Naive thymus-derived CD8-positive, alpha-beta T cell (primary cell): ENCODE measurements around the gene C9orf72. TPM values are rescaled to one million over a fixed set of nuclear protein-coding genes. Genes with fewer than 3 reads are reported as not detected.

ENCODE experiments used
- ATAC-seq, 2 donors: fragments of 150-1000 bp; cut with Tn5 transposase in 1 of 2; sonication (Bioruptor Pico), chemical (Tn5 transposase) in 1 of 2; 1 replicate in 1 of 2; 2 replicates in 1 of 2; pipeline ENCODE4 v1.10.0; 2021; ENCODE audit warnings: mild to moderate bottlenecking in 2 of 2, moderate library complexity in 2 of 2
- POLR2A ChIA-PET: fragments of 350-600 bp; sonication (Branson Sonifier 250); formaldehyde crosslinking; loops from one replicate; lab custom pipeline; 2021; ENCODE audit warnings: antibody characterized with exemption; lab: Charles Lee
- DNase-seq, 10 donors: peaks; one replicate each; pipeline versions ENCODE4 v3.0.0 to v3.0.0-alpha.2; 2020 to 2022
- H3K27ac Mint-ChIP-seq, 10 donors: one replicate each; pipeline ENCODE4 v1.8.0; 2020 to 2022; ENCODE audit warnings: mild to moderate bottlenecking in 10 of 10, mixed read lengths in 10 of 10, moderate library complexity in 4 of 10, inconsistent platforms in 1 of 10
- H3K27me3 Mint-ChIP-seq, 5 donors: one replicate each; pipeline ENCODE4 v1.8.0; 2021 to 2022; ENCODE audit warnings: mixed read lengths in 5 of 5
- H3K36me3 Mint-ChIP-seq, 3 donors: one replicate each; pipeline ENCODE4 v1.8.0; 2020 to 2022; ENCODE audit warnings: mixed read lengths in 3 of 3, mild to moderate bottlenecking in 2 of 3, inconsistent platforms in 1 of 3
- H3K4me1 Mint-ChIP-seq, 4 donors: one replicate each; pipeline ENCODE4 v1.8.0; 2021 to 2022; ENCODE audit warnings: mixed read lengths in 4 of 4
- H3K4me3 Mint-ChIP-seq, 10 donors: one replicate each; pipeline ENCODE4 v1.8.0; 2020 to 2022; ENCODE audit warnings: mild to moderate bottlenecking in 10 of 10, mixed read lengths in 10 of 10, moderate library complexity in 6 of 10, inconsistent platforms in 1 of 10
- H3K9me3 Mint-ChIP-seq, 9 donors: one replicate each; pipeline ENCODE4 v1.8.0; 2020 to 2022; ENCODE audit warnings: mixed read lengths in 9 of 9, mild to moderate bottlenecking in 3 of 9, inconsistent platforms in 1 of 9, moderate library complexity in 1 of 9
- polyA plus RNA-seq, 3 donors: library from polyadenylated mRNA; unstranded; fragments of 300-500 nt; fragmentation: Illumina TruSeq; gene quantifications; one replicate each; pipeline ENCODE4 v1.2.3, GENCODE V29; 2021
- total RNA-seq, 8 experiments: library from RNA in 2 of 8; stranded (reverse) in 2 of 8; gene quantifications; one replicate each; pipeline ENCODE4 v1.2.3 and lab custom pipeline; 2021 to 2026

The C9orf72 gene
- total and polyA plus RNA-seq, 5 experiments from 2014 or later: 5.2 to 30.6 (median 9.7) TPM

- no peak overlapping the region for H3K4me3 Mint-ChIP-seq
- POLR2A ChIA-PET: no interaction called here
- DNase-seq: no peak
- peaks cover 0 to 3% (median 0%) of the 10 kb centered on the region in 5 donors for H3K27me3 Mint-ChIP-seq
- ATAC-seq: no peak
- no peaks in the 10 kb centered on the region for H3K9me3 Mint-ChIP-seq
- H3K4me1 Mint-ChIP-seq: peaks cover 0 to 5% (median 0%) of the 10 kb centered on the region in 4 donors
- no peaks in the 10 kb centered on the region for H3K36me3 Mint-ChIP-seq
- peak overlapping the region in 1 of 10 donors; percentile 32 for H3K27ac Mint-ChIP-seq
These were observed 26.0 kb upstream of the C9orf72 start for GRCh38 chr9:27599102-27599869.

GRCh38 chr9:27595733-27596132 is 22.5 kb upstream of the C9orf72 start:
- peaks cover 0 to 10% (median 5%) of the 10 kb centered on the region in 5 donors for H3K27me3 Mint-ChIP-seq
- peaks cover 0 to 2% (median 0%) of the 10 kb centered on the region in 3 donors for H3K36me3 Mint-ChIP-seq
- H3K27ac Mint-ChIP-seq: no peak overlapping the region
- POLR2A ChIA-PET: no interaction called here
- DNase-seq (no peak), ATAC-seq (no peak)
- H3K4me1 Mint-ChIP-seq: peaks cover 0 to 5% (median 0%) of the 10 kb centered on the region in 4 donors
- H3K4me3 Mint-ChIP-seq: no peak overlapping the region
- H3K9me3 Mint-ChIP-seq: peaks cover 0 to 3% (median 0%) of the 10 kb centered on the region in 9 donors

GRCh38 chr9:27591672-27592071 is 18.4 kb upstream of the C9orf72 start:
- no peak overlapping the region for H3K4me3 Mint-ChIP-seq
- peaks cover 10 to 44% (median 23%) of the 10 kb centered on the region in 5 donors for H3K27me3 Mint-ChIP-seq
- peaks cover 0 to 4% (median 0%) of the 10 kb centered on the region in 3 donors for H3K36me3 Mint-ChIP-seq
- H3K4me1 Mint-ChIP-seq: peaks cover 0 to 2% (median 0%) of the 10 kb centered on the region in 4 donors
- no peak for ATAC-seq
- peaks cover 0 to 10% (median 0%) of the 10 kb centered on the region in 9 donors for H3K9me3 Mint-ChIP-seq
- POLR2A ChIA-PET: no interaction called here
- no peak overlapping the region for H3K27ac Mint-ChIP-seq
- no peak for DNase-seq

GRCh38 chr9:27591093-27591492 is 17.8 kb upstream of the C9orf72 start:
- H3K4me3 Mint-ChIP-seq: no peak overlapping the region
- POLR2A ChIA-PET: no interaction called here
- H3K27ac Mint-ChIP-seq: no peak overlapping the region
- DNase-seq: no peak
- H3K4me1 Mint-ChIP-seq: peaks cover 0 to 4% (median 0%) of the 10 kb centered on the region in 4 donors
- peaks cover 0 to 4% (median 0%) of the 10 kb centered on the region in 3 donors for H3K36me3 Mint-ChIP-seq
- H3K27me3 Mint-ChIP-seq: peaks cover 10 to 48% (median 23%) of the 10 kb centered on the region in 5 donors
- ATAC-seq: no peak
- H3K9me3 Mint-ChIP-seq: peaks cover 0 to 10% (median 0%) of the 10 kb centered on the region in 9 donors

- ATAC-seq: no peak
- H3K36me3 Mint-ChIP-seq: peaks cover 0 to 4% (median 0%) of the 10 kb centered on the region in 3 donors
- POLR2A ChIA-PET: no interaction called here
- no peak overlapping the region for H3K27ac Mint-ChIP-seq
- H3K4me3 Mint-ChIP-seq: no peak overlapping the region
- H3K27me3 Mint-ChIP-seq: peaks cover 10 to 48% (median 23%) of the 10 kb centered on the region in 5 donors
- H3K4me1 Mint-ChIP-seq: peaks cover 0 to 4% (median 0%) of the 10 kb centered on the region in 4 donors
- DNase-seq: no peak
- H3K9me3 Mint-ChIP-seq: peaks cover 0 to 10% (median 0%) of the 10 kb centered on the region in 9 donors
These were observed 17.4 kb upstream of the C9orf72 start for GRCh38 chr9:27590651-27591050.

GRCh38 chr9:27589462-27589861 is 16.2 kb upstream of the C9orf72 start:
- peaks cover 0 to 10% (median 0%) of the 10 kb centered on the region in 9 donors for H3K9me3 Mint-ChIP-seq
- DNase-seq (no peak), ATAC-seq (no peak)
- H3K4me1 Mint-ChIP-seq: peaks cover 0 to 4% (median 0%) of the 10 kb centered on the region in 4 donors
- no peak overlapping the region for H3K27ac Mint-ChIP-seq
- POLR2A ChIA-PET: no interaction called here
- H3K4me3 Mint-ChIP-seq: no peak overlapping the region
- H3K27me3 Mint-ChIP-seq: peaks cover 11 to 48% (median 23%) of the 10 kb centered on the region in 5 donors
- H3K36me3 Mint-ChIP-seq: peaks cover 0 to 4% (median 0%) of the 10 kb centered on the region in 3 donors

- Mint-ChIP-seq H3K27ac (no peak overlapping the region), H3K9me3 (peaks cover 0 to 7% (median 0%) of the 10 kb centered on the region in 9 donors), H3K36me3 (peaks cover 0 to 2% (median 0%) of the 10 kb centered on the region in 3 donors), H3K4me3 (no peak overlapping the region), H3K27me3 (peaks cover 11 to 58% (median 25%) of the 10 kb centered on the region in 5 donors), H3K4me1 (peaks cover 0 to 4% (median 0%) of the 10 kb centered on the region in 4 donors)
- ATAC-seq (no peak), DNase-seq (no peak)
- POLR2A ChIA-PET: no interaction called here
These were observed 13.0 kb upstream of the C9orf72 start for GRCh38 chr9:27586304-27586703.

- ATAC-seq: no peak
- DNase-seq: no peak
- H3K27me3 Mint-ChIP-seq: peaks cover 10 to 46% (median 21%) of the 10 kb centered on the region in 5 donors
- H3K9me3 Mint-ChIP-seq: peaks cover 0 to 3% (median 0%) of the 10 kb centered on the region in 9 donors
- POLR2A ChIA-PET: no interaction called here
- no peak overlapping the region for H3K27ac Mint-ChIP-seq
- H3K4me3 Mint-ChIP-seq: no peak overlapping the region
- H3K4me1 Mint-ChIP-seq: peaks cover 0 to 4% (median 0%) of the 10 kb centered on the region in 4 donors
- peaks cover 0 to 2% (median 0%) of the 10 kb centered on the region in 3 donors for H3K36me3 Mint-ChIP-seq
These were observed 11.7 kb upstream of the C9orf72 start for GRCh38 chr9:27584931-27585330.

GRCh38 chr9:27582794-27583193 is 9.5 kb upstream of the C9orf72 start:
- Mint-ChIP-seq H3K4me1 (peaks cover 0 to 4% (median 0%) of the 10 kb centered on the region in 4 donors), H3K27ac (no peak overlapping the region), H3K27me3 (peaks cover 6 to 30% (median 15%) of the 10 kb centered on the region in 5 donors), H3K9me3 (peaks cover 0 to 10% (median 6%) of the 10 kb centered on the region in 9 donors), H3K4me3 (no peak overlapping the region), H3K36me3 (peaks cover 0 to 9% (median 7%) of the 10 kb centered on the region in 3 donors)
- POLR2A ChIA-PET: no interaction called here
- DNase-seq: no peak
- no peak for ATAC-seq

- peaks cover 0 to 3% (median 0%) of the 10 kb centered on the region in 4 donors for H3K4me1 Mint-ChIP-seq
- H3K4me3 Mint-ChIP-seq: no peak overlapping the region
- ATAC-seq: no peak
- peaks cover 0 to 7% (median 7%) of the 10 kb centered on the region in 3 donors for H3K36me3 Mint-ChIP-seq
- H3K27me3 Mint-ChIP-seq: peaks cover 1 to 20% (median 8%) of the 10 kb centered on the region in 5 donors
- POLR2A ChIA-PET: no interaction called here
- no peak for DNase-seq
- H3K9me3 Mint-ChIP-seq: peaks cover 0 to 11% (median 6%) of the 10 kb centered on the region in 9 donors
- no peak overlapping the region for H3K27ac Mint-ChIP-seq
These were observed 8.5 kb upstream of the C9orf72 start for GRCh38 chr9:27581826-27582225.

- H3K4me1 Mint-ChIP-seq: peaks cover 20 to 36% (median 28%) of the 10 kb centered on the region in 4 donors
- peaks cover 0 to 11% (median 7%) of the 10 kb centered on the region in 9 donors for H3K9me3 Mint-ChIP-seq
- DNase-seq: peak in 9 of 10 donors; percentile 77 to 99 (median 96)
- POLR2A ChIA-PET: interaction anchor here (1.4 kb wide), 1 partner anchor 14 kb away, joined by 4 read pairs; no protein-coding TSS in a partner anchor
- peaks cover 0 to 7% (median 7%) of the 10 kb centered on the region in 3 donors for H3K36me3 Mint-ChIP-seq
- peak; percentile 77 to 80 for ATAC-seq
- H3K27ac Mint-ChIP-seq: peak overlapping the region; percentile 97 to 100 (median 100)
- peak overlapping the region; percentile 90 to 100 (median 98) for H3K4me3 Mint-ChIP-seq
- no peaks in the 10 kb centered on the region for H3K27me3 Mint-ChIP-seq
These were observed 631 bp upstream of the C9orf72 start for GRCh38 chr9:27573634-27574590.

GRCh38 chr9:27572566-27572917 is 739 bp downstream of the C9orf72 start:
- ATAC-seq: peak; percentile 21 to 35
- Mint-ChIP-seq H3K9me3 (peaks cover 0 to 2% (median 0%) of the 10 kb centered on the region in 9 donors), H3K36me3 (peaks cover 0 to under 1% (median 0%) of the 10 kb centered on the region in 3 donors), H3K27me3 (no peaks in the 10 kb centered on the region), H3K27ac (peak overlapping the region; percentile 97 to 100 (median 99)), H3K4me3 (peak overlapping the region; percentile 85 to 100 (median 96)), H3K4me1 (peaks cover 21 to 41% (median 31%) of the 10 kb centered on the region in 4 donors)
- DNase-seq: peak in 6 of 10 donors; percentile 7 to 83 (median 66)
- POLR2A ChIA-PET: interaction anchor here (1.4 kb wide), 1 partner anchor 13 kb away, joined by 4 read pairs; no protein-coding TSS in a partner anchor
